Measurements from ENCODE around the gene PDE11A.
"Not testable (repeated sequence)": the region's sequence is repeated elsewhere in the genome, so short reads cannot be mapped to it uniquely, and the experiment has no call there.

Gene PDE11A

DNA sequence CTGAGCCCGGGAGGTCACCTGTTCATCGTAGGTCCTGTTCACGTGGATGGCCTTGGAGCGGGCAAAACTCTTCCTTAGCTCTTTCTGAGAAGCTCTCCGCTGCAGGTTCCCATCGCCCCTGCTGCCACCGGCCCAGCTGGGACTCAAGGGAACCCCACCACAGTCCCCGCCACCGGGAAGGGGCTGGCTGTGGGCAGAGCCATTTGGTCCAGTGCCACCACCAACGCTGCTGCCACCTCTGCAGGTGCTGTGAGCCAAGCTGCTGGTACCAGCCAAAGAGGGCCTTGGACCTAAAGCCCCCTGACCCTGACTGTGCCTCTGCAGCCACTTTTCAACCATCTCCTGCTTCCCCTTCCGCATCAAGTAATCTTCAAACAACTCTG is 586 bp downstream of the PDE11A start:
- H3K27me3 ChIP-seq (ENCODE audit: control insufficient read depth in 1 of 2, insufficient read depth in 2 of 2, low read length in 2 of 2): peaks cover 0 to 10% of the 10 kb centered on the region in 2 donors
- H3K4me3 ChIP-seq (ENCODE audit: low read depth in 1 of 2, low read length in 2 of 2): peak overlapping the region in 1 of 2 donors; percentile 66
- H3K36me3 ChIP-seq (ENCODE audit: insufficient read depth, low read length): no peaks in the 10 kb centered on the region
- H3K9me3 ChIP-seq (ENCODE audit: low read length): no peaks in the 10 kb centered on the region
- H3K4me1 ChIP-seq (ENCODE audit: insufficient read depth, low read length): no peaks in the 10 kb centered on the region
- no peak overlapping the region for H3K9ac ChIP-seq (ENCODE audit: low read length)
- no peak overlapping the region for H3K27ac ChIP-seq (ENCODE audit: low read depth, low read length)

DNA sequence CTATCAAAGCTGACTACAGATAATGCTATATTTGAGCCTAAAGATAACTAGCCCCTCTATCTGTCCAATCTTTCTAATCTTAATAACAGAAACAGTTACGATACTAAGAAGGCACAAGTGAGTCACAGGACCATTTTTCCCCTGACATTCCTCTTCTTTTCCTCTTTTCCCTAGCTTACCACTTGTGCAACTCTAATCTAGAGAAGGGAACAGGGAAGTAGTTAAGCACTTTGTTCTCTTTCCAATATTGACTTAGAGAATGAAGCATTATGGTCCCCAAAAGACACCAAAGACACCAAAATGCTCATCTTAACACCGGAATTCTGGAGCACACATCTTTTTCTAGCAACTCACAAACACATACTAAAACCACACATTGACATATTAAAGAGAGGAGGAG is 1.8 kb downstream of the PDE11A start:
- Histone ChIP-seq H3K4me3 (ENCODE audit: low read depth in 1 of 2, low read length in 2 of 2) (no peak overlapping the region), H3K27me3 (ENCODE audit: control insufficient read depth in 1 of 2, insufficient read depth in 2 of 2, low read length in 2 of 2) (peaks cover 0 to 10% of the 10 kb centered on the region in 2 donors), H3K9me3 (ENCODE audit: low read length) (no peaks in the 10 kb centered on the region), H3K27ac (ENCODE audit: low read depth, low read length) (no peak overlapping the region), H3K9ac (ENCODE audit: low read length) (no peak overlapping the region), H3K4me1 (ENCODE audit: insufficient read depth, low read length) (no peaks in the 10 kb centered on the region), H3K36me3 (ENCODE audit: insufficient read depth, low read length) (no peaks in the 10 kb centered on the region)

DNA sequence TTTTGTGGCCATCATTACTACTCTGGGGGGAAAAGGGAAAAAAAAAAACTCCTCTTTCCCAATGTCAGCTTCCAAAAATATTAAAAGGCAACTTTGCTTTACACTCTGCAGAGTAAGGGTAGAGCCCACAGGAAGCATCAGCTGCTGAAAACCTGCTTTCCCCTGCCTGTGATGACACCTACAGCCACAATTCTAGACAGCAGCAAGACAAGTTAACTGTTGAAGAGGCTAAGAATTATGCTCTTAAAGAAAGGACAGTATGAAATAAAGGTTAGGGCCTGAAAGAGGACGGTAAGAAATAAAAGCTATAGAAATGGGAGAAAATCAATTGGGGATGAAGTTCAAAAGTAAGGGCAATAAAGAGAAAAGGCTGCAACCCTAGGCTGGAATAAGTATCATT is 3.0 kb downstream of the PDE11A start:
- Histone ChIP-seq H3K36me3 (ENCODE audit: insufficient read depth, low read length) (no peaks in the 10 kb centered on the region), H3K27me3 (ENCODE audit: control insufficient read depth in 1 of 2, insufficient read depth in 2 of 2, low read length in 2 of 2) (peaks cover 0 to 7% of the 10 kb centered on the region in 2 donors), H3K9ac (ENCODE audit: low read length) (no peak overlapping the region), H3K4me1 (ENCODE audit: insufficient read depth, low read length) (no peaks in the 10 kb centered on the region), H3K9me3 (ENCODE audit: low read length) (no peaks in the 10 kb centered on the region), H3K27ac (ENCODE audit: low read depth, low read length) (no peak overlapping the region), H3K4me3 (ENCODE audit: low read depth in 1 of 2, low read length in 2 of 2) (no peak overlapping the region)

DNA sequence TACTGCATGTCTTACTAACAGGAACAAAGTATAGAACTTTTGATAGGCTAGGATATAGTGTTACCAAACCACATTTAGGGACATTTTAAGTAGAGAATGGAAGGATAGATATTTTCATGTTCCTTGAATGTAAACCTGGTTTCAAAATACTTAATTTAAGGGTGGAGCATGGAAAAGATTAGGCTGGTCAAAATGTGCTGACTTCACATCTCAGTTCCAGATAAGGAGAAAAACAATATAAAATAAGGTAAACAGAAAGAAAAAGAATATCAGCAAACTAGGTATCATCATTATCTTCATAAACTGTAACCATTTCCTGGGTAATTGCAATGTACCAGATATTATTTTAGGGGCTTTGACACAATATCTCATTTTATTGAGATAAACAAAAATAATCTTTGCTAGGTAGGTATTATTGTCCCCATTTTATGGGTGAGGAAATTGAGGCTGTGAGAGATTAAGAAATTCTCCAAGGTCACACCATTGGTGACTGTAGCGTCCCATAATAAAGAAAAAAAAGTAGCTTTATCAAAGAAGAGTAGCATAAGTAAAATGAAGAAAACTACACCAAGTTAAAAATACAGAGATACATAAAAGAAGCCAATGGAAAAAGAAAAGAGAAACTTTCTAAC is 3.6 kb downstream of the PDE11A start:
- no peak overlapping the region for H3K9ac ChIP-seq (ENCODE audit: low read length)
- no peaks in the 10 kb centered on the region for H3K9me3 ChIP-seq (ENCODE audit: low read length)
- H3K36me3 ChIP-seq (ENCODE audit: insufficient read depth, low read length): no peaks in the 10 kb centered on the region
- H3K4me1 ChIP-seq (ENCODE audit: insufficient read depth, low read length): no peaks in the 10 kb centered on the region
- H3K27ac ChIP-seq (ENCODE audit: low read depth, low read length): no peak overlapping the region
- H3K4me3 ChIP-seq (ENCODE audit: low read depth in 1 of 2, low read length in 2 of 2): no peak overlapping the region
- peaks cover 0 to 1% of the 10 kb centered on the region in 2 donors for H3K27me3 ChIP-seq (ENCODE audit: control insufficient read depth in 1 of 2, insufficient read depth in 2 of 2, low read length in 2 of 2)

DNA sequence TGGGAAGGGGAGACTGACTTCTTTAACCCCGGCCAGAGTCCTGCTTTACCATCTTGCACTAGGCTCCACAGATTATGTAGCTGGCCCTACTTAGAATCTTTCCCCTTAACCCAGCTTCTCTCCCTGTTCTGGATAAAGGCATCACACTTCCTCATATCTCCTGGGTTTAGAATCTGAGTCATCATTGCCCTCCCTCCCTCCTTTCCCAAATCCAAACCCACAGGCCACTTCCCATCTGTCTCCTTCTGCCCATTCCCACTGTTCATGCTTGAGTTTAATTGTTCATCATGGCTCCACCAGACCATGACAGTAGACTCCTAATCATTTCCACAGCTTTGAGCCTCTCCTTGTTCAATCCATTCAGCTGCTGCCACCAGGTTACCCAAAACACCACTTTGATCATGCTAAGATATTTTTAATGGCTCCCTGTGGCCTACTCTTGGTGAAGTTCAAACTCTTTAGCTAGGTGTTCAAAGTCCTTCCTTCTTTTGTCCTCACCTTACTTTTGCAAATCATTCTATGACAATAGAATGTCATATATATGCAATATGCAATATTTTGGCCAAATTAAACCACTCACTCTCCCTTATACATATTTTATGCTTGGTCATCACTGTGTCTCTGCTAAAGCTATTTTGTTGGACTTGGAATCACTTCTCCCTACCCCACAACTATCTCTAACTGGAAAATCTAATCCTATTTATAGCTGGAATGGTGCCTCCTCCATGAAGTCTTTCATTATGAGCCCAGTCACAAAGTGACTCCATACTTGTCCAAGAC is 5.5 kb downstream of the PDE11A start:
- H3K4me3 ChIP-seq (ENCODE audit: low read depth in 1 of 2, low read length in 2 of 2): no peak overlapping the region
- H3K9me3 ChIP-seq (ENCODE audit: low read length): no peaks in the 10 kb centered on the region
- no peaks in the 10 kb centered on the region for H3K27me3 ChIP-seq (ENCODE audit: control insufficient read depth in 1 of 2, insufficient read depth in 2 of 2, low read length in 2 of 2)
- no peak overlapping the region for H3K27ac ChIP-seq (ENCODE audit: low read depth, low read length)
- no peak overlapping the region for H3K9ac ChIP-seq (ENCODE audit: low read length)
- no peaks in the 10 kb centered on the region for H3K4me1 ChIP-seq (ENCODE audit: insufficient read depth, low read length)
- no peaks in the 10 kb centered on the region for H3K36me3 ChIP-seq (ENCODE audit: insufficient read depth, low read length)

DNA sequence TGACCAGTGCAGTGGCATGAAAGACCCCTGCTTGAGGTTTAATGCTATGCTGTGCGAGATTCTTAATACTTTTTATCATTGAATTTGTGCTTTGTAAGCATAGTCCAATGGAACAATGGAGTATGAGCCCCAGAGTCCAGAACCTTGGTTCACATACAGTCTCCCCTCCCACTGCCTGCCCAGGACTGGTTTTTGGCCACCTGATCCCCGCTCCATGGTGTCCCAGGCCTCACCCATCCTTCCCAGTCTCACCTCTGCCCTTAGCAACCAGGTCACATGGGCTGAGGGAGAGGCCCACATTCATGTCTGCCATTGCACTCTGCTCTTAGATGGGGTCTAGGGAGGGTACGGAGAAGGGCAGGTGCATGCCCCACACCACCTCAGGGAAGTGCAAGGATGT is 6.3 kb downstream of the PDE11A start:
- Histone ChIP-seq H3K27ac (ENCODE audit: low read depth, low read length) (no peak overlapping the region), H3K4me3 (ENCODE audit: low read depth in 1 of 2, low read length in 2 of 2) (no peak overlapping the region), H3K4me1 (ENCODE audit: insufficient read depth, low read length) (no peaks in the 10 kb centered on the region), H3K9ac (ENCODE audit: low read length) (no peak overlapping the region), H3K36me3 (ENCODE audit: insufficient read depth, low read length) (no peaks in the 10 kb centered on the region), H3K27me3 (ENCODE audit: control insufficient read depth in 1 of 2, insufficient read depth in 2 of 2, low read length in 2 of 2) (no peaks in the 10 kb centered on the region), H3K9me3 (ENCODE audit: low read length) (no peaks in the 10 kb centered on the region)

DNA sequence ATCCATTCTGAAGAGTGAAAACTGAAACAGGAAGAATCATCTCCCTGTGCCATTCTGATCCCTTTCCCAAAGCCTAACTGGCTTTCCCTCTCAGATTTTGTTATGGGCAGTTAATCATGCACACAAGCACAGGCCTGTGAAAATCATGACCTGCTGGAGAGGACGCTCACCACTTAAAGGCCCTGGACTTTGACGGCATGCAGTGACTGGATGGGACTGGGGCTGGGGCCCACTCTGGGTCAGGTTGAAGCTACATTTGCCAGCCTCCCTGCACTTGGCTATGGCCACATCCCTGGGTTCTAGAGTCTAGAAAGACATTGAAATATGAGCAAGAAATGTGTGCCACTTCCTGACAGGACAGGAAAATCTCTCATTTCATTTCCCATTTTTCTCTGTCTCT is 12.9 kb downstream of the PDE11A start:
- Histone ChIP-seq H3K27me3 (ENCODE audit: control insufficient read depth in 1 of 2, insufficient read depth in 2 of 2, low read length in 2 of 2) (no peaks in the 10 kb centered on the region), H3K9me3 (ENCODE audit: low read length) (no peaks in the 10 kb centered on the region), H3K36me3 (ENCODE audit: insufficient read depth, low read length) (no peaks in the 10 kb centered on the region)

DNA sequence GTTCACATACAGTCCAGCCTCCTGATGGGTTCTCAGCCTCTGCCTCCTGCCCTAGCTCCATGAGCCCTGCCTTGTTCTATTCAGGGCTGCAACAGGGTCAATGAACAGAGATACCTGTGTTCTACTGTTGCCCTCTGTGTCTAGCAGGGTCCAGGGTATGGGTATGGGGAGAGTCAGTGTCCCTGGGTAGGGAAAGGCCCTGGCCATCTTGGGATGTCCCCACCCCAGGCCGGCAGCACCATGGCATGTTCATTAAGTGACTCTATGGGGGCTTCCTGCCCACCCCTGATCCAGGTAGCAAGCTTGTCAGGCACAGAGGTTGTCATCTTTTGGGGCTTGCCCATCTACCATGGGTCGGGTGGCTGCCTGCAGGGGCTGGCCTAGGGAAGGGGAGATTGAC is 13.5 kb downstream of the PDE11A start:
- Histone ChIP-seq H3K9me3 (ENCODE audit: low read length) (no peaks in the 10 kb centered on the region), H3K4me3 (ENCODE audit: low read depth in 1 of 2, low read length in 2 of 2) (no peak overlapping the region), H3K9ac (ENCODE audit: low read length) (no peak overlapping the region), H3K27me3 (ENCODE audit: control insufficient read depth in 1 of 2, insufficient read depth in 2 of 2, low read length in 2 of 2) (no peaks in the 10 kb centered on the region), H3K4me1 (ENCODE audit: insufficient read depth, low read length) (no peaks in the 10 kb centered on the region), H3K36me3 (ENCODE audit: insufficient read depth, low read length) (no peaks in the 10 kb centered on the region), H3K27ac (ENCODE audit: low read depth, low read length) (no peak overlapping the region)

More for the DNA sequence above, 12.9 kb downstream of the PDE11A start:
- Histone ChIP-seq H3K4me1 (ENCODE audit: insufficient read depth, low read length) (no peaks in the 10 kb centered on the region), H3K9ac (ENCODE audit: low read length) (no peak overlapping the region), H3K27ac (ENCODE audit: low read depth, low read length) (no peak overlapping the region), H3K4me3 (ENCODE audit: low read depth in 1 of 2, low read length in 2 of 2) (no peak overlapping the region)

DNA sequence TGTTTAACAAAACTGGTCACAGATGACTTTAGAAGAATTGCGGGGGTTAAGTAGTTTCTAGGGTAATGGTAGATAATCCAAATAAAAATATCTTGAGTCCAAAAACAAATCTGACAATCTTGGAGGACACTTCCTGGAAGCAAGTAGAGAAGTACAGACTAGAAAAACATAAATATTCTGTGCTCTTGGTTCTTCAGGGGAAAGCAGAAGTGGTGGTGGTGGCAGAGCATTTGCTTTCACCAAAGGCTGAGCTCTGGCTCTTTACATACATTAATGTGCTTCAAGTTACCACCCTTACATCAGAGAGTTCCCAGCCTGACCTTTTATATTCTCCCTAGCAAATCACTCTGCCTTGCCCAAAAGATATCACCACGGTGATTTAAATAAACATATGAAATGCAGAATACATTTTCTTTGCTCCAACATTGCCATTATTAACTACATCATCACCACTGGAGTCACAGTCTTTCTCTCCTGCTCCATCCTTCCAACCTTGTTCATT is 15.3 kb downstream of the PDE11A start:
- Histone ChIP-seq H3K27ac (ENCODE audit: low read depth, low read length) (no peak overlapping the region), H3K9me3 (ENCODE audit: low read length) (no peaks in the 10 kb centered on the region), H3K36me3 (ENCODE audit: insufficient read depth, low read length) (no peaks in the 10 kb centered on the region), H3K27me3 (ENCODE audit: control insufficient read depth in 1 of 2, insufficient read depth in 2 of 2, low read length in 2 of 2) (no peaks in the 10 kb centered on the region), H3K4me3 (ENCODE audit: low read depth in 1 of 2, low read length in 2 of 2) (no peak overlapping the region), H3K9ac (ENCODE audit: low read length) (no peak overlapping the region), H3K4me1 (ENCODE audit: insufficient read depth, low read length) (no peaks in the 10 kb centered on the region)

DNA sequence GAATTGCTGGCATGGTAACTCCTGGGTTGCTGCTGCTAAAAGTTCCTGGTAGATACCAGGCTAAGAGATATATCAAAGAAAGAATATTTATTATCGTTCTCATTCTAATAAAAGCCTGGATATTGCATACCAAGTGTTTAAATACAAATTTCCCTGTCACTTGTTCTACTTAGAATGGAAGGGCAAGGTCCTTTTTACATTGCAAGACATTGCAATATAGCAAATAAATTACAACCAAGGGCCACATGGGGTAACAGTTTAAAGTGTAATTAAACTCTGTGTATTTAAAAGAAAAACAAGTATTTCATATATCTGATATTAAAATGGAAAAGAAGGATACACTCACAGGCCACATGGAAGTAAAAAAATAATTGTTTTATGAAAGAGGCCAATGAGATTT is 16.2 kb downstream of the PDE11A start:
- Histone ChIP-seq H3K9ac (ENCODE audit: low read length) (no peak overlapping the region), H3K4me1 (ENCODE audit: insufficient read depth, low read length) (no peaks in the 10 kb centered on the region), H3K27ac (ENCODE audit: low read depth, low read length) (no peak overlapping the region)

DNA sequence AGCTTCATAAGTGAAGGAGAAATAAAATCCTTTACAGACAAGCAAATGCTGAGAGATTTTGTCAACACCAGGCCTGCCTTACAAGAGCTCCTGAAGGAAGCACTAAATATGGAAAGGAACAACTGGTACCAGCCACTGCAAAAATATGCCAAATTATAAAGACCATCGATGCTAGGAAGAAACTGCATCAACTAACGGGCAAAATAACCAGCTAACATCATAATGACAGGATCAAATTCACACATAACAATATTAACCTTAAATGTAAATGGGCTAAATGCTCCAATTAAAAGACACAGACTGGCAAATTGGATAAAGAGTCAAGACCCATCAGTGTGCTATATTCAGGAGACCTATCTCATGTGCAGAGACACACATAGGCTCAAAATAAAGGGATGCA is 21.3 kb downstream of the PDE11A start:
- not testable (repeated sequence) for H3K36me3 ChIP-seq (ENCODE audit: insufficient read depth, low read length)

More for the DNA sequence above, 16.2 kb downstream of the PDE11A start:
- Histone ChIP-seq H3K36me3 (ENCODE audit: insufficient read depth, low read length) (no peaks in the 10 kb centered on the region), H3K27me3 (ENCODE audit: control insufficient read depth in 1 of 2, insufficient read depth in 2 of 2, low read length in 2 of 2) (no peaks in the 10 kb centered on the region), H3K9me3 (ENCODE audit: low read length) (no peaks in the 10 kb centered on the region), H3K4me3 (ENCODE audit: low read depth in 1 of 2, low read length in 2 of 2) (no peak overlapping the region)

DNA sequence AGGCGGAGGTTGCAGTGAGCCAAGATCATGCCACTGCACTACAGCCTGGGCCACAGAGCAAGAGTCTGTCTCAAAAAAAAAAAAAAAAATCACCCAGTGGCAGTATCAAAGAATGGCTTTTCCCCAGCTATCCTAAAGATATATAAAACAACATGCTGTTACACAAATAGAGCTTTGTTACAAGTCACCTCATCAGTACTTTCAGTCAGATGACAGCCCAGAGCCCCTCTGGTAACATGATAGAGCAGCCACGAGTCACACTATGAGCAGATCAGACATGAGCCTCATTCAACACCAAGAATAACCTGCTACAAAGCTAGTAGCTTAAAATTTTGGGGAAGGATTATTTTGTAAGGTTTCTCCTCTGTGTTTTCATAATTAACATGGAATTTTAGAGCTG is 25.2 kb downstream of the PDE11A start:
- Histone ChIP-seq H3K27me3 (ENCODE audit: control insufficient read depth in 1 of 2, insufficient read depth in 2 of 2, low read length in 2 of 2) (no peaks in the 10 kb centered on the region), H3K4me3 (ENCODE audit: low read depth in 1 of 2, low read length in 2 of 2) (no peak overlapping the region), H3K9me3 (ENCODE audit: low read length) (no peaks in the 10 kb centered on the region), H3K36me3 (ENCODE audit: insufficient read depth, low read length) (no peaks in the 10 kb centered on the region), H3K4me1 (ENCODE audit: insufficient read depth, low read length) (no peaks in the 10 kb centered on the region), H3K27ac (ENCODE audit: low read depth, low read length) (no peak overlapping the region), H3K9ac (ENCODE audit: low read length) (no peak overlapping the region)

More for the DNA sequence above, 21.3 kb downstream of the PDE11A start:
- not testable (repeated sequence) for H3K27ac ChIP-seq (ENCODE audit: low read depth, low read length); H3K27me3 ChIP-seq (ENCODE audit: control insufficient read depth in 1 of 2, insufficient read depth in 2 of 2, low read length in 2 of 2); H3K4me3 ChIP-seq (ENCODE audit: low read depth in 1 of 2, low read length in 2 of 2); H3K9me3 ChIP-seq (ENCODE audit: low read length); H3K9ac ChIP-seq (ENCODE audit: low read length); H3K4me1 ChIP-seq (ENCODE audit: insufficient read depth, low read length)

Measured in muscle layer of colon (tissue), 2 donors.